ENCODE results near the gene YPEL4. TPM values are rescaled to one million over a fixed set of nuclear protein-coding genes. Genes with fewer than 3 reads are reported as not detected.
"Not testable (repeated sequence)": the region's sequence is repeated elsewhere in the genome, so short reads cannot be mapped to it uniquely, and the experiment has no call there.

Gene YPEL4
- total RNA-seq, result 1 to 10 TPM in 1 of 3 donors, under 1 TPM in 2; 0.39 to 2.4 (median 0.58) TPM
- long read RNA-seq, donor 1, partial matches to known transcripts, result 5 of 5 reads
- long read RNA-seq, donor 1, other reads (novel, unspliced or antisense), result 0 of 5 reads
- long read RNA-seq, donor 2, result 0 reads

GRCh38 chr11:57649826-57650738 is at the start of gene YPEL4:
Gene YPEL4, minus strand, starts transcription at chr11:57649912. Its CDS starts 2,805 bp downstream, at chr11:57647107.
- peak; percentile 71 for ATAC-seq
- TF ChIP-seq, protein P1, sequence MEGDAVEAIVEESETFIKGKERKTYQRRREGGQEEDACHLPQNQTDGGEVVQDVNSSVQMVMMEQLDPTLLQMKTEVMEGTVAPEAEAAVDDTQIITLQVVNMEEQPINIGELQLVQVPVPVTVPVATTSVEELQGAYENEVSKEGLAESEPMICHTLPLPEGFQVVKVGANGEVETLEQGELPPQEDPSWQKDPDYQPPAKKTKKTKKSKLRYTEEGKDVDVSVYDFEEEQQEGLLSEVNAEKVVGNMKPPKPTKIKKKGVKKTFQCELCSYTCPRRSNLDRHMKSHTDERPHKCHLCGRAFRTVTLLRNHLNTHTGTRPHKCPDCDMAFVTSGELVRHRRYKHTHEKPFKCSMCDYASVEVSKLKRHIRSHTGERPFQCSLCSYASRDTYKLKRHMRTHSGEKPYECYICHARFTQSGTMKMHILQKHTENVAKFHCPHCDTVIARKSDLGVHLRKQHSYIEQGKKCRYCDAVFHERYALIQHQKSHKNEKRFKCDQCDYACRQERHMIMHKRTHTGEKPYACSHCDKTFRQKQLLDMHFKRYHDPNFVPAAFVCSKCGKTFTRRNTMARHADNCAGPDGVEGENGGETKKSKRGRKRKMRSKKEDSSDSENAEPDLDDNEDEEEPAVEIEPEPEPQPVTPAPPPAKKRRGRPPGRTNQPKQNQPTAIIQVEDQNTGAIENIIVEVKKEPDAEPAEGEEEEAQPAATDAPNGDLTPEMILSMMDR (IDR thresholded peaks at IDR 0.05), result no peak
- Histone ChIP-seq H3K9me3 (no peaks in the 10 kb centered on the region), H3K36me3 (ENCODE audit: low read depth) (no peaks in the 10 kb centered on the region), H3K4me1 (ENCODE audit: low read depth) (no peaks in the 10 kb centered on the region), H3K4me3 (no peak within 1 kb of the TSS)
- peak in 2 of 3 donors; percentile 38 to 75 for DNase-seq
- intact Hi-C loops (cut with DNase I, micrococcal nuclease), result loop anchor here in 1 of 2 donors (10.0 kb wide), 1 partner anchor 305 kb away; no protein-coding TSS in a partner anchor

- Histone ChIP-seq H3K4me3 (no peak overlapping the region), H3K36me3 (ENCODE audit: low read depth) (peaks cover 25% of the 10 kb centered on the region), H3K4me1 (ENCODE audit: low read depth) (no peaks in the 10 kb centered on the region), H3K9me3 (no peaks in the 10 kb centered on the region)
- intact Hi-C loops (cut with DNase I, micrococcal nuclease), result no loop called here
- DNase-seq, result no peak
- TF ChIP-seq, protein P1 (IDR thresholded peaks at IDR 0.05), result no peak
- peak; percentile 14 for ATAC-seq
Observed at GRCh38 chr11:57698843-57699365, 49.2 kb upstream of the YPEL4 start.

DNA sequence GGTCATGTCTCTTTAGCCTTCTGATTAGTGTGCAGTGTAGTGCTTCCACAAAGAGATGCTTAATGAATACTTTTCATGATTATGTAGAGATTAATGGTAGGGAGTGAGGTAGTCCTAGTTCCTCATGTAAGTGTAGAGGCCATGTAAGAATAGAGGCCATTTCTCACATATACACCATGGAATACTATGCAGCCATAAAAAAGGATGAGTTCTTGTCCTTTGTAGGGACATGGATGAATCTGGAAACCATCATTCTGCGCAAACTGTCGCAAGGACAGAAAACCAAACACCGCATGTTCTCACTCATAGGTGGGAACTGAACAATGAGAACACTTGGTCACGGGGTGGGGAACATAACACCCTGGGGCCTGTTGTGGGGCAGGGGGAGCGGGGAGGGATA is 40.8 kb upstream of the YPEL4 start:
- H3K36me3 ChIP-seq (ENCODE audit: low read depth), result peaks cover 35% of the 10 kb centered on the region
- ATAC-seq; H3K4me1 ChIP-seq (ENCODE audit: low read depth); DNase-seq; intact Hi-C loops (cut with DNase I, micrococcal nuclease); H3K4me3 ChIP-seq; H3K9me3 ChIP-seq: not testable (repeated sequence)

- DNase-seq, result no peak
- ATAC-seq, result no peak
- Histone ChIP-seq H3K4me3 (no peak overlapping the region), H3K9me3 (no peaks in the 10 kb centered on the region), H3K4me1 (ENCODE audit: low read depth) (peaks cover 9% of the 10 kb centered on the region), H3K36me3 (ENCODE audit: low read depth) (peaks cover 14% of the 10 kb centered on the region)
- intact Hi-C loops (cut with DNase I, micrococcal nuclease), result no loop called here
- TF ChIP-seq, protein P1 (IDR thresholded peaks at IDR 0.05), result no peak
Observed at GRCh38 chr11:57681168-57681567, 31.5 kb upstream of the YPEL4 start.

GRCh38 chr11:57680552-57680874 is 30.8 kb upstream of the YPEL4 start:
- ATAC-seq (peak; percentile 88), DNase-seq (no peak)
- Histone ChIP-seq H3K4me3 (no peak overlapping the region), H3K36me3 (ENCODE audit: low read depth) (peaks cover 14% of the 10 kb centered on the region), H3K9me3 (no peaks in the 10 kb centered on the region), H3K4me1 (ENCODE audit: low read depth) (peaks cover 9% of the 10 kb centered on the region)
- intact Hi-C loops (cut with DNase I, micrococcal nuclease), result no loop called here
- TF ChIP-seq, protein P1 (IDR thresholded peaks at IDR 0.05), result no peak

GRCh38 chr11:57679396-57679795 is 29.7 kb upstream of the YPEL4 start:
- DNase-seq, result no peak
- peaks cover 14% of the 10 kb centered on the region for H3K36me3 ChIP-seq (ENCODE audit: low read depth)
- TF ChIP-seq, protein P1 (IDR thresholded peaks at IDR 0.05), result no peak
- intact Hi-C loops (cut with DNase I, micrococcal nuclease), result no loop called here
- H3K4me1 ChIP-seq (ENCODE audit: low read depth), result peaks cover 9% of the 10 kb centered on the region
- no peaks in the 10 kb centered on the region for H3K9me3 ChIP-seq
- no peak overlapping the region for H3K4me3 ChIP-seq
- peak; percentile 90 for ATAC-seq

All from mucosa of descending colon (tissue), 3 donors.